ENCODE results near the gene RNF208. TPM values are rescaled to one million over a fixed set of nuclear protein-coding genes. Genes with fewer than 3 reads are reported as not detected.

Gene RNF208
- total and polyA plus RNA-seq, 2 of the 4 experiments (the other 2 are of a cell fraction), result 1.2 TPM; not detected in 1

DNA sequence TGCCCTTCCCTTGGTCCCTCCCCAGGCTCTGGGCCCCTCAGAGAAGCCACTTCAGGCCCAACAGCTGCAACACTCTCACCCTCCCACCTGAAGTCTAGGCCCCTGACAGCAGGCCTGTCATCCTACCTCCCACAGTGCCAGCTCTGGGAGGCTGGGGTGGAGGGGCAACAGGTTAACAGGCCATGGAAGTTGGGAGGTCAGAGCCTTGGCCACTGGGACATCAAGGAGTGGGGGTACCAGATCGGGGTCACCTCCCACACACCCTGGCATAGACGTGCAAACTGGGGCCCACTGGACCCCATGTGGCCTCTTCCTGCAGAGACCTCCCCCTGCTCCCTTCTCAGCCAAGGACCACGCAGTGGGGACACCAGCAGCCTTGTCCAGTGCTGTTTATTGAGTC lies 30.8 kb downstream of the RNF208 start:
- no peak overlapping the region for H2BK20ac ChIP-seq (ENCODE audit: low read depth, low read length)
- DNase-seq (no peak), ATAC-seq (ENCODE audit: low read depth) (no peak)
- peaks cover 31% of the 10 kb centered on the region for H3K36me3 ChIP-seq (ENCODE audit: control insufficient read depth, insufficient read depth, low read length)
- 100% methylated on average over 1 of the region's 3 CpGs; no CpG with 5 or more reads in 1 of the 2 experiments for WGBS, 2 experiments (ENCODE audit: extremely low coverage in 2 of 2, insufficient read length in 1 of 2)
- in situ Hi-C loops (cut with MboI; ENCODE audit: low sequenced_read_pairs) (no loop called here), dilution Hi-C loops (cut with HindIII; ENCODE audit: low sequenced_read_pairs, unreplicated experiment) (no loop called here), intact Hi-C loops (cut with micrococcal nuclease) (no loop called here)
- H2BK120ac ChIP-seq (ENCODE audit: low read depth, low read length), result no peak overlapping the region
- peaks cover 16% of the 10 kb centered on the region for H3K4me1 ChIP-seq (ENCODE audit: control insufficient read depth, insufficient read depth, low read length)
- ChIA-PET CTCF (no interaction called here), POLR2A (ENCODE audit: unreplicated experiment) (no interaction called here)
- H3K23ac ChIP-seq (ENCODE audit: low read depth, low read length), result no peak overlapping the region
- no peak overlapping the region for H3K18ac ChIP-seq (ENCODE audit: low read depth, low read length)
- H3K4me2 ChIP-seq (ENCODE audit: low read depth, low read length), result no peak overlapping the region
- no peak overlapping the region for H2BK5ac ChIP-seq (ENCODE audit: low read depth, low read length, poor library complexity, severe bottlenecking)
- H2AFZ ChIP-seq (replicated peaks; ENCODE audit: low read length, poor library complexity), result no peak overlapping the region
- H3K79me1 ChIP-seq (ENCODE audit: low read depth in 1 of 2, low read length in 2 of 2), result peaks cover 5 to 74% of the 10 kb centered on the region in 2 experiments
- no peak overlapping the region for H4K91ac ChIP-seq (ENCODE audit: insufficient read depth, low read depth, low read length)
- no peak overlapping the region for H3K14ac ChIP-seq (replicated peaks; ENCODE audit: low read depth, low read length)
- H4K8ac ChIP-seq (ENCODE audit: low read depth in 2 of 2, low read length in 2 of 2), result no peak overlapping the region
- no peaks in the 10 kb centered on the region for H3K27me3 ChIP-seq (ENCODE audit: control insufficient read depth, insufficient read depth, low read length)
- H3K9me1 ChIP-seq (ENCODE audit: insufficient read depth, low read length), result no peaks in the 10 kb centered on the region
- no peak overlapping the region for H4K5ac ChIP-seq (ENCODE audit: low read depth, low read length)
- no peak overlapping the region for H2BK15ac ChIP-seq (ENCODE audit: low read depth, low read length)
- no TSS peak for BruUV-seq (replicated peaks)
- H4K20me1 ChIP-seq (ENCODE audit: insufficient read depth, low read length), result peaks cover 34% of the 10 kb centered on the region
- H2AK9ac ChIP-seq (replicated peaks; ENCODE audit: low read depth, low read length, poor library complexity), result no peak overlapping the region
- H3K27ac ChIP-seq (ENCODE audit: insufficient read depth, low read length), result no peak overlapping the region
- TF ChIP-seq POLR2A (IDR thresholded peaks at IDR 0.05; ENCODE audit: low read depth, low read length) (no peak), BHLHE40 (IDR thresholded peaks at IDR 0.05; ENCODE audit: low read depth, low read length) (no peak), RFX5 (IDR thresholded peaks at IDR 0.05; ENCODE audit: low read depth, low read length) (no peak), RAD21 (IDR thresholded peaks at IDR 0.05; ENCODE audit: low read length) (no peak), MXI1 (IDR thresholded peaks at IDR 0.05; ENCODE audit: borderline replicate concordance, low read depth, low read length) (no peak), CEBPB (IDR thresholded peaks at IDR 0.05; ENCODE audit: low read depth, low read length) (no peak), NFE2L2 (IDR thresholded peaks at IDR 0.05; ENCODE audit: low read depth, low read length) (no peak), FOS (IDR thresholded peaks at IDR 0.05; ENCODE audit: low read depth, low read length) (no peak), CHD1 (IDR thresholded peaks at IDR 0.05; ENCODE audit: low read depth, low read length) (no peak), MAFK (IDR thresholded peaks at IDR 0.05; ENCODE audit: low read depth, low read length) (no peak)
- TF ChIP-seq, protein P1, sequence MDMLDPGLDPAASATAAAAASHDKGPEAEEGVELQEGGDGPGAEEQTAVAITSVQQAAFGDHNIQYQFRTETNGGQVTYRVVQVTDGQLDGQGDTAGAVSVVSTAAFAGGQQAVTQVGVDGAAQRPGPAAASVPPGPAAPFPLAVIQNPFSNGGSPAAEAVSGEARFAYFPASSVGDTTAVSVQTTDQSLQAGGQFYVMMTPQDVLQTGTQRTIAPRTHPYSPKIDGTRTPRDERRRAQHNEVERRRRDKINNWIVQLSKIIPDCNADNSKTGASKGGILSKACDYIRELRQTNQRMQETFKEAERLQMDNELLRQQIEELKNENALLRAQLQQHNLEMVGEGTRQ (IDR thresholded peaks at IDR 0.05; ENCODE audit: low read depth, low read length), result no peak
- no peak overlapping the region for H3K9ac ChIP-seq (ENCODE audit: low read depth, low read length)
- H2AK5ac ChIP-seq (ENCODE audit: low read depth, low read length), result no peak overlapping the region
- H3K4ac ChIP-seq (ENCODE audit: low read depth, low read length), result no peak overlapping the region
- no peak overlapping the region for H3K4me3 ChIP-seq (ENCODE audit: insufficient read depth, low read depth, low read length)
- no peaks in the 10 kb centered on the region for H3K9me3 ChIP-seq (ENCODE audit: control insufficient read depth, insufficient read depth, low read length)
- H3K56ac ChIP-seq (ENCODE audit: extremely low read depth, insufficient read depth, low read length), result no peak overlapping the region
